GM23248 (cell line): ENCODE results near the gene MATR3.

Experiments
- EZH2 ChIP-seq: fragments of 200-600 bp; sonication (generic); IDR thresholded peaks from 2 replicates; pipeline ENCODE4 v1.6.1; 2018; ENCODE audit warnings: antibody characterized with exemption, mild to moderate bottlenecking; ENCODE audit not compliant: insufficient read depth, poor library complexity, severe bottlenecking
- EZH2phosphoT487 ChIP-seq: fragments of 200-600 bp; sonication (generic); IDR thresholded peaks from 2 replicates; pipeline ENCODE4 v1.6.1; 2018; ENCODE audit warnings: antibody characterized with exemption, moderate library complexity, mild to moderate bottlenecking, low read depth; ENCODE audit not compliant: insufficient read depth

DNA sequence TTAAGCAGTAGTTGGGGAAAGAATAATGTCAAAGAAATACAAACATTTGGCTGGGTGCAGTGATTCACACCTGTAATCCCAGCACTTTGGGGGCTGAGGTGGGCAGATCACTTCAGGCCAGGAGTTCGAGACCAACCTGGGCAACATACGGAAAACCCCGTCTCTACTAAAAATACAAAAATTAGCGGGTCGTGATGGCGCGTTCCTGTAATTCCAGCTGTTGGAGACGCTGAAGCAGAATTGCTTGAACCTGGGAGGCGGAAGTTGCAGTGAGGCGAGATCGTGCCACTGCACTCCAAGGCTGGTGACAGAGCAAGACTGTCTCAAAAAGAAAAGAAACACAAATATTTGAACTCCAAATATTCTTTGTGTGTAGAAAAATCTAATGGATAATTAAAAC lies 4.7 kb downstream of the MATR3 start:
- TF ChIP-seq EZH2 (no peak), EZH2phosphoT487 (no peak)
